Brain microvascular endothelial cell (primary cell): ENCODE results near the gene THAP3.
"Not testable (repeated sequence)": the region's sequence is repeated elsewhere in the genome, so short reads cannot be mapped to it uniquely, and the experiment has no call there.

Experiments used
- DNase-seq: peaks from one replicate; pipeline ENCODE4 v3.0.0-alpha.2; 2020
- H3K27ac ChIP-seq: fragments of 250-450 bp; sonication (Bioruptor Pico); 2 replicates; pipeline ENCODE4 v1.5.1; 2020; ENCODE audit warnings: mild to moderate bottlenecking, moderate library complexity
- H3K27me3 ChIP-seq: fragments of 250-450 bp; sonication (Bioruptor Pico); replicated peaks from 2 replicates; pipeline ENCODE4 v1.5.1; 2020; ENCODE audit warnings: mild to moderate bottlenecking
- H3K36me3 ChIP-seq: fragments of 250-450 bp; sonication (Bioruptor Pico); replicated peaks from 2 replicates; pipeline ENCODE4 v1.5.1; 2020; ENCODE audit warnings: mild to moderate bottlenecking
- H3K4me3 ChIP-seq: 2 replicates; pipeline ENCODE4 v1.5.1; 2011; ENCODE audit warnings: low read depth, mild to moderate bottlenecking, control low read depth, low read length, moderate library complexity
- in situ Hi-C: cut with HindIII; loops from 2 replicates; pipeline ENCODE4 v1.10.0; 2017; ENCODE audit warnings: low sequenced_read_pairs, low pct_ligation_motif_present
- TF ChIP-seq, protein P1 (sequence below): IDR thresholded peaks from 2 replicates; pipeline ENCODE4 v1.5.1; 2011; ENCODE audit warnings: low read depth, mild to moderate bottlenecking, moderate library complexity, low read length, control low read depth, inconsistent platforms; ENCODE audit errors: missing control alignments

Gene THAP3

DNA sequence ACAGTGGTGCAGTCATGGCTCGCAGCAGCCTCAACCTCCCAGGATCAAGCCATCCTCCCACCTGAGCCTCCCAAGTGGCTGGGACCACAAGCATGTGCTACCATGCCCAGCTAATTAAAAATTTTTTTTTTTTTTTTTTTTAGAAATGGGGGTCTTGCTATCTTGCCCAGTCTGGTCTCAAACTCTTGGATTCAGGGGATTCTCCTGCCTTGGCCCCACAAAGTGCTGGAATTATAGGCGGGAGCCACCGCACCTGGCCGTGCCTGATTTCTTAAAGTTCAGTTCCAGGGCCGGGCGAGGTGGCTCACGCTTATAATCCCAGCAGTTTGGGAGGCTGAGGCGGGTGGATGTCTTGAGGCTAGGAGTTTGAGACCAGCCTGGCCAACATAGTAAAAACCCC lies 6.4 kb downstream of the THAP3 start:
- no peak for DNase-seq
- H3K4me3 ChIP-seq, result no peak overlapping the region
- H3K36me3 ChIP-seq, result peaks cover 49% of the 10 kb centered on the region
- H3K27ac ChIP-seq, result no peak overlapping the region
- TF ChIP-seq, protein P1, sequence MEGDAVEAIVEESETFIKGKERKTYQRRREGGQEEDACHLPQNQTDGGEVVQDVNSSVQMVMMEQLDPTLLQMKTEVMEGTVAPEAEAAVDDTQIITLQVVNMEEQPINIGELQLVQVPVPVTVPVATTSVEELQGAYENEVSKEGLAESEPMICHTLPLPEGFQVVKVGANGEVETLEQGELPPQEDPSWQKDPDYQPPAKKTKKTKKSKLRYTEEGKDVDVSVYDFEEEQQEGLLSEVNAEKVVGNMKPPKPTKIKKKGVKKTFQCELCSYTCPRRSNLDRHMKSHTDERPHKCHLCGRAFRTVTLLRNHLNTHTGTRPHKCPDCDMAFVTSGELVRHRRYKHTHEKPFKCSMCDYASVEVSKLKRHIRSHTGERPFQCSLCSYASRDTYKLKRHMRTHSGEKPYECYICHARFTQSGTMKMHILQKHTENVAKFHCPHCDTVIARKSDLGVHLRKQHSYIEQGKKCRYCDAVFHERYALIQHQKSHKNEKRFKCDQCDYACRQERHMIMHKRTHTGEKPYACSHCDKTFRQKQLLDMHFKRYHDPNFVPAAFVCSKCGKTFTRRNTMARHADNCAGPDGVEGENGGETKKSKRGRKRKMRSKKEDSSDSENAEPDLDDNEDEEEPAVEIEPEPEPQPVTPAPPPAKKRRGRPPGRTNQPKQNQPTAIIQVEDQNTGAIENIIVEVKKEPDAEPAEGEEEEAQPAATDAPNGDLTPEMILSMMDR, result no peak
- no peaks in the 10 kb centered on the region for H3K27me3 ChIP-seq
- in situ Hi-C loops, result no loop called here

DNA sequence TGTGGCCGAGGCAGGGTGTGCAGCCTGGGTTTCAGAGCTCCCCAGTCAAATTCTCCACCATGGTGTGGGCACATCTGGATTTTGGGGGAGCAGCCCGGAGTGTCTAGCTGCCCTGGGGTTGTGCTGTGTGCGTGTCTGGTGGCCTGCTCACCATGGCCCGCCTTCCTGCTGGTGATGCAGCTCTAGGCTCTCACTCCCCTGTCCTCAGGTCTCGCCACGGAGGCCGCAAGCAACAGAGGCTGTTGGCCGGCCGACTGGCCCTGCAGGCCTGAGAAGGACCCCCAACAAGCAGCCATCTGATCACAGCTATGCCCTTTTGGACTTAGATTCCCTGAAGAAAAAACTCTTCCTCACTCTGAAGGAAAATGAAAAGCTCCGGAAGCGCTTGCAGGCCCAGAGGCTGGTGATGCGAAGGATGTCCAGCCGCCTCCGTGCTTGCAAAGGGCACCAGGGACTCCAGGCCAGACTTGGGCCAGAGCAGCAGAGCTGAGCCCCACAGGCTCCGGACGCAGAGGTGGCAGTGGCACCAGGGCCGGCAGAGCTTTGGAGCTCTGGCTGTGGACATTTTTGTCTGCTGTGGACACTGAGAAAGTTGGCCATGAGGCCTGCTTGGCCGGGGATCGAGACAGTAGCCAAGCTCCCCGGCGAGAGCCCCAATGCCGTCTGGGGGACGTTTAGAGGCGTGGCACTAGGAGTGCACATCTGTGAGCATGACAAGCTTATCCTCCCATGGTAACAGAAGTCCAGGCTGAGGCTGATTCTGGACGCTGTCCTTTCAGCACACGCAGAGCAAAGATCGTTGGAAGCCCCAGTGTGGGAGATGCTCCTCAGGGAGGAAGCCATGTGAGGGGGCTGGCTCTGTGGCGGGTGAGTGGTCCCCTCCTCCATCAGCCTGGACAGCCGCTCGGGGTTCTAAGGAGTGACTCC lies 8.2 kb downstream of the THAP3 start:
- TF ChIP-seq, protein P1, result no peak
- no peak for DNase-seq
- H3K27ac ChIP-seq, result no peak overlapping the region
- peaks cover 65% of the 10 kb centered on the region for H3K36me3 ChIP-seq
- no peak overlapping the region for H3K4me3 ChIP-seq
- in situ Hi-C loops, result no loop called here
- no peaks in the 10 kb centered on the region for H3K27me3 ChIP-seq

DNA sequence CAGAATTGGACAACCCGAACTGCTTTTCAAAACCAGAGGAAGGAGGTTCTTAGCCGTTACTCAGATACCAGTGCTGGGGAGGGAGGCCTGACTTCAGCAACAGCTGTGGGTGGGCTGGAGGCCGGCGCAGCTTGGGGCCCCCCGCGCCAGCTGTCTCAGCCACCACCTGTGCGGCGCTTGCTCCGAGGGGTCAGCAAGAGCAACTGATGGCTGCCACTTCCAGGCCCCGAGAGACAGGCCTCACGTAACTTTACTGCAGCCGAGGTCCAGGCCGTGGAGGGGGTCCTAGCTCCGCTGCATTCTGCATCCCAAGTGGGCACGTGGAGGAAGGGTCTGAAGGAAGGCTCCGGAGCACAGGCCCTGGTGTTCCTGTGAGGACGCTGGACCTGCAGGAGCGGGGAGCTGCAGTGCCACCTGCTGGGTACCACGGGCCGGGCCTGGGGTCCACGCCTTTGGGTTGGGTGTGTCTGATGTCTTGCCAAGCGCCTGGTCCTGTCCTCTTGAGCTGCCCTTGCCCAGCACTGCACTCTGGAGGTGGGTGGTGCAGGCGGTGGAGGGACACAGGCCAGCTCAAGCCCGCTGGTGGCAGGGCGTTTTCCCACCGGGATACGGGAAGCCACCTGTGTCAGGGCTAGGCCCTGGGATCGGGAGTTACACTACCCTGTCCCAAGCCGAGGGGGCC lies 9.8 kb downstream of the THAP3 start:
- Histone ChIP-seq H3K27ac (no peak overlapping the region), H3K4me3 (no peak overlapping the region), H3K27me3 (no peaks in the 10 kb centered on the region), H3K36me3 (peaks cover 74% of the 10 kb centered on the region)
- TF ChIP-seq, protein P1, result peak; percentile 70
- peak; percentile 11 for DNase-seq
- in situ Hi-C loops, result no loop called here

DNA sequence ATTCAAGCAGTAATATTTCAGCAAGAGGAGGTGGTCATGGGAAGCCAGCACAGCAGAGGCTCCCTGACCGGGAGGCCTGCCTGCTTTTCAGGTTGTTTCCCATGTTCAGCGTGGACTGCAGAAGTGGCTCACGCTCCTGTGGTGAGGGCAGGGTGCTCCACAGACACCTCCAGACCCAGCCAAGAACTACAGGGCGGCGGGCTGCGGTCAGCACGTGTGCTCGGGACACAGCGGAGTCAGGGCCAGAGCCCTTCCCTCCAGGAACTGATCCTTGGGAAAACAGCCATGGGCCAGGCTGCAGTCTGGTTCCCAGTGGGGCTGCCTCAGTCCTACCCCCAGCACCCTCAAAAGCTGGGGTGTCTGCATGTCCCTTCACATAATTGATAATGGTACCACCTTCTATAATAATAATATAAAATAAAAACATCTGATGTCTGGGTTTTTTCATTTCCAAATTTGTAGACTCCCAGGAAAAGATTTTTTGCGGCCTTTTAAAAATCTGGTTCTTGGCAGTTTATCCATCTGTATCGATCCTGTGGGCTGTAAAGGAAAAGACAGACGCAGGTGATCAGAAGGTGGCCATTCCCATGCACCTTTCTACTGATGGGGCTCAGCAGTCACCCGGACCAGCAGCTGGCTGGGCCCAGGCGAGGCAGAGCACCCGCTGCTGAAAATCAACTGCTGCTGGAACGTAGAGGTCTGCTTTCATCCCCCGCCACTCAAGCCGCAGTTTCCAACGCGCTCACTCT lies 10.7 kb downstream of the THAP3 start:
- in situ Hi-C loops, result no loop called here
- no peak for DNase-seq
- Histone ChIP-seq H3K27me3 (no peaks in the 10 kb centered on the region), H3K27ac (no peak overlapping the region), H3K36me3 (peaks cover 75% of the 10 kb centered on the region), H3K4me3 (no peak overlapping the region)
- TF ChIP-seq, protein P1, result no peak

DNA sequence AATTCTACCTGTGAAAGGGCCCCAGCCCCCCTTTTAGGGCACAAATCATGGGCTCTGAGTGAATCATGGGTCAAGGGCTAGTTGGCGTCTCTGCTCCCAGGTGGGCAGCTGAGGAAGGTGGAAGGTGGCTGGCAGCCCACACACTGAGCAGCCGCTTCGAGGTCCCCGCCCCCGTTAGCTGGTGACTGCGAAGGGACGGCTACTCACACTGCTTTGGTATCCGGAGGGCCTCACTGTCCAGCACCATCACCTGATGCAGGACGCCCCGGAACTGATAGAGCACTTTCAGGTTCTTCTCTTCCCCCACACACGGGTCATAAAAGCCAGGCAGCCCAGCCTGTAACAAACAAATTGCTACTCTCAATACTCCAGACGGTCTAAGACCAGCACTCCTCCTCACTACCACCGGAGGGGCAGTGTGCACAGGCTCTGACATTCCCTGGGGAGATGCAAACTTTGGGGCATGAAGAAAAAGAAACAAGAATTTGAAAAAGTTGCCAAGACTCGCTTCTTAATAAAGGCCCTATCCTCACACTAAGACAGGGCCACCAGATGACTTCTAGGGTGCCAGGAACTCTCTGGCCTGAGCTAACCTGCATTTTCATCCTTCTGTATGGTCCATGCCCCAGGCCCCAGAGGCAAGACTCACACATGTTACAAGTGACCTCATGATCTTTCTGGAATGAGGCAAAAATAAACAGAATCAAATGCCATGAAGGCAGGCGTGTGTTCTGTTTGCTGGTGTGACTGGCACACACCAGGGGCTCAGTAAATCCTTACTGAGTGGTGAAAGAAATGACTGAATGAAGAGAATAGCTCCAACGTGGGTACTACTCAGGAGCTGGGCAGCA lies 11.5 kb downstream of the THAP3 start:
- H3K4me3 ChIP-seq, result no peak overlapping the region
- no peak for DNase-seq
- H3K27me3 ChIP-seq, result no peaks in the 10 kb centered on the region
- H3K27ac ChIP-seq, result no peak overlapping the region
- TF ChIP-seq, protein P1, result no peak
- in situ Hi-C loops, result no loop called here
- peaks cover 77% of the 10 kb centered on the region for H3K36me3 ChIP-seq

DNA sequence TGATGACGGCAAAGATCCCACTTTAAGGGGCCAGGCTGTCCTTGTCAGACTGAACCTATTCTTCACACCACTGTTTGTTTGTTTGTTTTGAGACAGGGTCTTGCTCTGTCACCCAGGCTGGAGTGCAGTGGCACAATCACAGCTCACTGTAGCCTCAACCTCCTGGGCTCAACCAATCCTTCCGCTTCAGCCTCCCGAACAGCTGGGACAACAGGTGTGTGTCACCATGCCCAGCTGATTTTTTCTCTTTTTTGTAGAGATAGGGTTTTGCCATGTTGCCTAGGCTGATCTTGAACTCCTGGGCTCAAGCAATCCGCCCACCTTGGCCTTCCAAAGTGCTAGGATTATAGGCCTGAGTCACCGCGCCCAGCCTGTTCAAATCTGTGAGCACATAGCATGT lies 12.1 kb downstream of the THAP3 start:
- H3K4me3 ChIP-seq, DNase-seq, in situ Hi-C loops, H3K27ac ChIP-seq, H3K27me3 ChIP-seq: not testable (repeated sequence)
- peaks cover 73% of the 10 kb centered on the region for H3K36me3 ChIP-seq
